GM18511 (cell line): ENCODE results near the gene BIVM.
A peak's percentile ranks its signal among the peaks of the same experiment; 100 is the strongest.

Source experiments
- ATAC-seq: cut with Tn5 transposase; IDR thresholded peaks from one replicate; pipeline ENCODE4 v1.9.1; 2021; ENCODE audit warnings: mild to moderate bottlenecking, moderate library complexity; ENCODE audit not compliant: unreplicated experiment

BIVM gene

DNA sequence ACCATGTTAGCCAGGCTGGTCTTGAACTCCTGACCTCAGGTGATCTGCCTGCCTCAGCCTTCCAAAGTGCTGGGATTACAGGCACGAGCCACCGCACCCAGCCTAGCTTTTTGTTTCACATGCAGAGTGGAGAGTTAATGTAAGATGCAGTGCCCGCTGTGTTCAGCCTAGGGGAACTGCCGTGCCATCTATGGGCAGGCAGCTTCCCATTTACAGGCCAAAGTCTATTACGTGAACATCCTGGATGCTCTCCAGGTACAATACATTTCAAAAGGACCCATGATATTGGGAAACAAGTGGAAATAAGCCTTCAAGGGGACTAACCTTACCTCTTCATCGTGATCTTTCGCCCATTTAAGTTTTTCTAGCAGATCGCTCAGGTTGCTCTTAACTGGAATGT lies 10.2 kb upstream of the BIVM start:
- ATAC-seq = no peak

DNA sequence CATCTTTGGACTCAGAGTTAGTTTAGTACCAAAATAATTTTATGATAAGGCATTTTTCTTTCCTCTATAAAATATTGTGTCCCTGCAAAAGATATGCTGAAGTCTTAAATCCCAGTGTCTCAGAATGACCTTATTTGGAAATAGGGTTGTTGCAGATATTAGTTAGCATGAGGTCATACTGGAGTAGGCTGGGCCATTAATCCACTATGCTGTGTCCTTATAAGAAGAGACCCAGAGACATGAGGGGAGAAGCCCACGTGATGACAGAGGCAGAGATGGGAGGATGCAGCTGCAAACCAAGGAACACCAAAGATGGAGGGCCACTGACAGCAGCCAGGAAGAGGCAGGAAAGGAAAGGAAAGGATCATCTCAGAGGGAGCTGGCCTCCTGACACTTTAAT lies 6.5 kb upstream of the BIVM start:
- ATAC-seq = no peak

- ATAC-seq = no peak
Observed at GRCh38 chr13:102793611-102794355, 5.1 kb upstream of the BIVM start.

- peak; percentile 10 for ATAC-seq
Observed at GRCh38 chr13:102799426-102800144, 666 bp downstream of the BIVM start.

DNA sequence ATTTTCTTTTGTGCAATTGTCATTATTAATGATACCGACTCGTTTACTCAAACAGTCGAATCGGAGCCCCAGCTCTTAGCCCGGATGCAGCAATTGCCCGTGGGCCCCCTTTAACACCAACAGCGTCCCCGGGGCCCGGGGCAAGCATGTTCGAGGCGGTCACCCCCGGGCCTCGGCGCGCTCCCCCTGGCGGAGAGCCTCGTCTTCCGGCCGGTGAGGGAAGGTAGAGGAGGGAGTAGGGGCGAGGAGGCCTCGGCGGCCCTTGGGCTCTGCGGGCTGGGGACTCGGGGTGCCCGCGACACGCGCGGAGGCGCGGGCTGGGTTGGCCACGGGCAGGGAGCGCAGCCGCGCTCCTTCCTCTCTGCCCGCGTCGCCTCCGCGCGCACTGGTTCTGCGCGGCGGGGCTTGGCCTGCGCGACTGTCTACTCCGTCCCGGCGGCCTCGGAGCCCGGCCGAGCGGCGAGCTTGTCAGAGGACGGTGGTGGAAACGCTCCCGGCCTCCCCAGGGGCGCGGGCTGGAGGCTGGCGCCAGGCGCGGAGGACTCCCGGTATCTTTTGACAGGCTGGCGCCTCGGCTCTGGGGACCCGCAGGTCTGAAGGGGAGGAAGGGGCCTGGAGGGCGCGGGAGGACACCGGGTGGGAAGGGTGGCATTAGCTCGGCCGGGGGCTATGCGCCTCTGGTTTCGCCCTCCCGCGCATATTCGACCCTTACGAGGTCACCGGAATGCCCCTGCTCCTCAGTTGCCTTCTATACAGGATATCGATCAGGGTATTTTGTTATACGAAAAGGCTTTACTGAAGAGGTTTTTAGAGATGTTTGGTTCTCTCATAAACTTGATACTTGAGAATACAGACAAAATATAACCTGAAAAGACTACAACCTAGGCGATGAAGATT lies 1.5 kb downstream of the BIVM start:
- peak; percentile 76 for ATAC-seq

GRCh38 chr13:102805680-102806079 lies 6.8 kb downstream of the BIVM start:
- ATAC-seq = no peak

DNA sequence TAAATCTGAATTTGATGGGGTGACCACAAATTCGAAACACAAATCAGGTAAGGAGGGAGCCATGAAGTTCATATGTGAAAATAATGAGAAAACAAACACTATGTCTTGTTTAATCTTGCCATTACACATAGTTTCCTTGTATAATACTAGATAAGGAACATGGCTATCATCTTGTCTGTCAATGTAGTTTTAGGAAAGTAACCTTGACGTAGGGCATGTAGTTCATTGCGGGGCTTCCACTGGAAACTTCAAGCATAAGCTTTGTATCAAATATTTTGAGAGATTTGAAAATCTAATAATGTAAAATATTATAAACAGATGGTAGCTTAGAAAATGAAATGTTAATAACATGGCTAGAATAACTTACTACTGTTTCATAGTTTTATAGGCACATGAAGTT lies 8.8 kb downstream of the BIVM start:
- ATAC-seq = no peak

DNA sequence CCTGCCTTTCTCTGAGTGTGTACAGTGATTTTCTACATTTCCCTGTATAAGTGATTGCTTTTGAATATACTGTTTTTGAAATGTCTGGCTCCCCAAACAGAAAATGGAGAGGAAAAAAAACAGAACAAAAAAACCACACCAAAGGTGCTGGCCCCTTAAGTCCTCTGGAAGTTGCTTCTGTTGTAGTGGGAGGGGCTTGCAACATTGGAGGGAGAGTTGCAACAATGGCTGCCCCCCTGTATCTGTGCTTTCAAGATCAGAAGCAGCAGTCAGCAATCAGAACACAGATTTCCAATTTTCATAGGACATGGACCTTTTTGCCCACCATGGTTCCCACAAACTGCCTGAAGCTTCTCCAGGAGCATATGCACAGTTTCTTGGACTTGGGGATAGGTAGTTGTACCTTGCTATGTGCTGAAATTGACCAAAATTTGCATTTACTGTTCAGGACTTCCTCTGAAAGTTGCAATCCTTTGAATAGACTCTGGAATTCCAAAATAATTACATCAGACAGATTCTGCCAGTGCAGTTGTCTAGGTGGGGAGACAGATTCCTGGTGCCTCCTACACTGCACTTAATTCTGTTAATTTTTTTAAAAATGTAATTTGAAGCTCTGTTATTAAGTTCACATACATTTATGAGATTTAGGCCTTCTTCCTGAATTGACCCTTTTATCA lies 13.8 kb downstream of the BIVM start:
- ATAC-seq = no peak

DNA sequence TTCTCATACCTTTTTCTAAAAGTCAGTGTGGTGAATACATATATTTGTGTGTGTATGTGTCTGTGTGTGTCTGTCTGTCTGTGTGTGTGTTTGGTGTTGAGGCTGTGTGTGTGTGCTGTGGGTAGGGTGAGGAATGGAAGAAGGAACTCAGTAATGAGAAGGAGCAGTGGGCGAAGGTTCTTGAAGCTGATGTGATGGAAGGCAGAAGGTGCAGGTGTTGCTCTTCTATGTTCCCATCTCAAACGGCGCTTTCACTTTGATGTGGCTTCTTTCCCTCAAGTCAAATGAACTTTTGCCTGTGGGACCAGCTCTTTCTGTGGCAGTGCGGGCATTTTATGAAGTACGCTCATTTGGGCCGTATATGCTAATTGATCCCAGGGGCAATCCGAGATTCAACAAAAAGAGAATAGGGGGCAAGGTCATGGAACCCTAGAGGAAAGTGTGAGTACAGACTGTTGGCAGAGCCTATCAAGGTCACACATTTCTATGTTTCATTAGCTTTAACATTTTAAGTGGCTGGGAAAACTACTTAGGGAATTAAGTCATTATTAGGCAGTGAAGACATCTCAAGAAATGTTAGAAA lies 15.2 kb downstream of the BIVM start:
- no peak for ATAC-seq

GRCh38 chr13:102814793-102815192 lies 15.9 kb downstream of the BIVM start:
- no peak for ATAC-seq

DNA sequence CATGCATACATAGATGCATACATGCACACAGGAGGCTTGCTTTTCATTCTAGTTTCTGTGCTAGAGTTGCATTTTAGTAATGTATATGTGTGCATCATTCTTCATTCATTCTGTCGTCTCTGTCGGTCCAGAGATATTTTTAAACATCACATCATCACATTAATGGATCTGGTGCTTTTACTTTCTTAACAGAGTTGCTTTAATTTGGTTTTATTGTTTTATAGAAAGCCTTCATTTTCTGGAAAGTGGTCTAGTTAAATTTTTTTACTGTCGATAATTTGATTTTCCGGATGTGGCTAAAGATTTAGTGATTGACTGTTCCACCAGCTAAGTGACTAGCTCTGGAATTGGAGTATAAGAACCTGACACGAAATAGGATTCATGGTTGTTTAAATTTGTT lies 16.9 kb downstream of the BIVM start:
- ATAC-seq = no peak

DNA sequence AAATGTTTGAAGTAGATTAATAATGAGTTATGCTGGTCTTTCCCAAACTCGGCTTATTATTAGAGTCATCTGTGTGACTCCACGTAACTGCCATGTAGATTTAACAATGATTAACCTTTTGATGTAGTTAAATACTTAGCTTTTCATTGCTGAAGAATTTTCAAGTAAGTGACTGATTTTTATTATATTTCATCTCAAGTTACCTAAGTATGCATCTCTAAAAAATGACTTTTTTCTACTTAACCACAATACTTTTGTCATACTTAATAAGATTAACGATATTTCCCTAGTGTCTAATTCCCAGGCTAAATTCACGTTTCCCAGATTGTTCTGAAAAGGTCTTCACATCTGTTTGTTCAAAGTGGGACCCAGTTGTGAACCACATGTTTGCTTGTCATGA lies 17.8 kb downstream of the BIVM start:
- ATAC-seq = no peak

DNA sequence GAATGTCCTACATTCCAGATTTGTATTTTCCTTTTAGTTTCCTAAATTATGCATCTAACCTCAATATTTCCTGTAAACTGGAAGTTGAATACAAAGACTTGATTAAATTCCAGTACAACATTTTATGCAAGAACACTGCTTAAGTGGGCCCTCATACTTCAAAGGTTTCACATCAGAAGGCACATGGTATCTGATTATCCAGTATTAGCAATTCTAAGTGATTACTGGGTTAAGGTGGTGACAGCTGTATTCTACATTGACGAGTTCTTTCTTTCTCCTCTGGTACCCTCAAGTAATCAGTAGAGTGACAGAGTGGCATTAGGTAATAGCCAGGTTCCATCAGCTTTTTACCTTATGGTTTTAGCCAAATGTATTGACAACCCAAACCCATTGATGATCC lies 18.3 kb downstream of the BIVM start:
- no peak for ATAC-seq

GRCh38 chr13:102817907-102818306 lies 19.0 kb downstream of the BIVM start:
- no peak for ATAC-seq

GRCh38 chr13:102825400-102825799 lies 26.5 kb downstream of the BIVM start:
- no peak for ATAC-seq

- ATAC-seq = no peak
Observed at GRCh38 chr13:102825921-102826706, 27.2 kb downstream of the BIVM start.

- ATAC-seq = no peak
Observed at GRCh38 chr13:102830646-102831045, 31.7 kb downstream of the BIVM start.

DNA sequence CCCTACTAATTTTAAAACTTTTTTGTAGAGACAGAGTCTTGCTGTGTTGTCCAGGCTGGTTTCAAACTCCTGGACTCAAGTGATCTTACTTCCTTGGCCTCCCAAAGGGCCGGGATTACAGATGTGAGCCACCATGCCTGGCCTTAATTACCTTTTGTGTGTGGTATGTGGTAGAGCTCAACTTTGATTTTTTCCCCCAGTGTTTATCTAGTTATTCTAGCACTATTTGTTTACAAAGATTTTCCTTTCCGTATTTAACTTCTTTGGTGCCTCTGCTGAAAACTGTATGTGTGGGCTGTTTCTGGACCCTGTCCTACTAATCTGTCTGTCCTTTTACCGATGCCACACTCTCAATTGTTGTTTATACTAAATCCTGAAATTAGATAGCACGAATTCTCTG lies 37.6 kb downstream of the BIVM start:
- ATAC-seq = no peak

GRCh38 chr13:102838273-102838672 lies 39.4 kb downstream of the BIVM start:
- ATAC-seq = no peak

GRCh38 chr13:102838982-102839381 lies 40.1 kb downstream of the BIVM start:
- ATAC-seq = no peak
